ENCODE results near the gene STIMATE. TPM values are rescaled to one million over a fixed set of nuclear protein-coding genes. Genes with fewer than 3 reads are reported as not detected.

The STIMATE gene
- total RNA-seq, 6 experiments from 2014 or later = 17.4 to 48.5 (median 33.8) TPM

DNA sequence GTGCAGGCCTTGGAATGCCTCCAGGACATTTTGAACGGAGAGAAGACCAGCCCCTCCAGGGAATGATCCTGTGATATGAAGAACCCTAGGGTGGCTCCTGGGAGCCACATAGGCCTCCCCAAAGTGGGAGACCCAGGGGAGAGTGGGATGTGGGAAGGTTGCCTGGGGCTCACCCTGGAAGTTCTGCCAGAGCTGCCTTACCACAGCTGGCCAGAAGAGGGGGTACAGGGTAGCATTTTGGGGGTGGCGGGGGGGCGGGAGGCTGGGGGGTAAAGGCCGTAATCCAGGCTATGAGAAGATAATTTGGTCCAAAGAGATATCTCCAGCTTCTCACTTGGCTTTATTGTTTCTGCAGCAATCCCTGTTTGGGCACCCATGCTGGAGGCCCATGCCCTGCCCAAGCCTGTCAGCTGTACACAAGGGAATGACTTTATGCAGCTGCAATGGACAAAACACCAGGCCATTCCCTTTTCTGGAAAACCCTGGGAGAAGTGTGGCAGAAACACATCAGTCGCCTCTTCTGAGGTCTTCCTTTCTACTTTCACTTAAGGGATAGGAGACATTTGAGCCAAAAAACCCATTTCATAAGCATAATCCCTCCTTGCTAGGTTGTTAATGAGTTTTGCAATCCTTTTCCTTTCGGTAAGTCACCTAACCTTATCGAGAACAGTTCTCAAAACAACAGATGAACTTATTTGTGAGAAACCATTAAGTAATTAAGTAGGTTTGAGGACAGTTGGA lies 51.5 kb downstream of the STIMATE start:
- Histone ChIP-seq H3K27ac (peak overlapping the region; percentile 79 to 96 (median 80)), H3K9me3 (no peaks in the 10 kb centered on the region), H3K27me3 (no peaks in the 10 kb centered on the region), H3K4me3 (peak overlapping the region in 1 of 3 donors; percentile 3), H3K4me1 (peaks cover 0 to 58% (median 23%) of the 10 kb centered on the region in 4 donors), H3K36me3 (peaks cover 0 to 13% (median 5%) of the 10 kb centered on the region in 4 donors)
- intact Hi-C loops (cut with DNase I) = no loop called here
- DNase-seq = no peak
- 60% methylated on average over 7 of the region's 7 CpGs for WGBS (ENCODE audit: insufficient coverage, low coverage, low lambda C conversion rate, missing lambda C conversion rate)
- TF ChIP-seq POLR2A (IDR thresholded peaks at IDR 0.05) = no peak
- TF ChIP-seq, protein P1, sequence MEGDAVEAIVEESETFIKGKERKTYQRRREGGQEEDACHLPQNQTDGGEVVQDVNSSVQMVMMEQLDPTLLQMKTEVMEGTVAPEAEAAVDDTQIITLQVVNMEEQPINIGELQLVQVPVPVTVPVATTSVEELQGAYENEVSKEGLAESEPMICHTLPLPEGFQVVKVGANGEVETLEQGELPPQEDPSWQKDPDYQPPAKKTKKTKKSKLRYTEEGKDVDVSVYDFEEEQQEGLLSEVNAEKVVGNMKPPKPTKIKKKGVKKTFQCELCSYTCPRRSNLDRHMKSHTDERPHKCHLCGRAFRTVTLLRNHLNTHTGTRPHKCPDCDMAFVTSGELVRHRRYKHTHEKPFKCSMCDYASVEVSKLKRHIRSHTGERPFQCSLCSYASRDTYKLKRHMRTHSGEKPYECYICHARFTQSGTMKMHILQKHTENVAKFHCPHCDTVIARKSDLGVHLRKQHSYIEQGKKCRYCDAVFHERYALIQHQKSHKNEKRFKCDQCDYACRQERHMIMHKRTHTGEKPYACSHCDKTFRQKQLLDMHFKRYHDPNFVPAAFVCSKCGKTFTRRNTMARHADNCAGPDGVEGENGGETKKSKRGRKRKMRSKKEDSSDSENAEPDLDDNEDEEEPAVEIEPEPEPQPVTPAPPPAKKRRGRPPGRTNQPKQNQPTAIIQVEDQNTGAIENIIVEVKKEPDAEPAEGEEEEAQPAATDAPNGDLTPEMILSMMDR (IDR thresholded peaks at IDR 0.05) = peak in 3 of 4 donors; percentile 28 to 30 (median 29)
- ATAC-seq = peak in 2 of 4 donors; percentile 0 to 2

DNA sequence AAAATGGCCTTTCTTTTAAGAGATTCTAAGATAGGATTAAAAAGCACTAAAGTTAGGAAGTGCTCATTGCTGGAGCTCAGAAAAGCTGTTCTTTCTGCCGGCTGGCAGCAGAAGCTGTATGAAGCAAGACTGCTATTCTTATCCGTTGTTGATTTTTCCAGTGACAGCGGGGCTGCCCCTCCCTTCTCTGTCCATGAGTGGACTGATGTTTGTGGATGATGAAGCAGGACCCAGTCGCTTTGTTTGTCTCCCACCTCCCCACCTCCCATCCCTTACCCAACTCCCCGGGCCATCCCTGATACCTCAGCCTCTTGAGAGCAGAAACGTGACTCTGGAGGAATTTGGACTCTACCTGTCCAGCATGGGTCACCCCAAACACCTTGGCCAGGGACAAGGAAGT lies 52.2 kb downstream of the STIMATE start:
- Histone ChIP-seq H3K4me1 (peaks cover 0 to 62% (median 23%) of the 10 kb centered on the region in 4 donors), H3K27me3 (no peaks in the 10 kb centered on the region), H3K9me3 (no peaks in the 10 kb centered on the region), H3K4me3 (no peak overlapping the region), H3K27ac (peak overlapping the region; percentile 79 to 96 (median 80)), H3K36me3 (peaks cover 0 to 13% (median 5%) of the 10 kb centered on the region in 4 donors)
- DNase-seq = peak; percentile 78 to 91 (median 89)
- TF ChIP-seq, protein P1 (IDR thresholded peaks at IDR 0.05) = no peak
- peak; percentile 79 for TF ChIP-seq POLR2A (IDR thresholded peaks at IDR 0.05)
- 14% methylated on average over 5 of the region's 6 CpGs for WGBS (ENCODE audit: insufficient coverage, low coverage, low lambda C conversion rate, missing lambda C conversion rate)
- peak; percentile 65 to 77 (median 68) for ATAC-seq
- intact Hi-C loops (cut with DNase I) = no loop called here

DNA sequence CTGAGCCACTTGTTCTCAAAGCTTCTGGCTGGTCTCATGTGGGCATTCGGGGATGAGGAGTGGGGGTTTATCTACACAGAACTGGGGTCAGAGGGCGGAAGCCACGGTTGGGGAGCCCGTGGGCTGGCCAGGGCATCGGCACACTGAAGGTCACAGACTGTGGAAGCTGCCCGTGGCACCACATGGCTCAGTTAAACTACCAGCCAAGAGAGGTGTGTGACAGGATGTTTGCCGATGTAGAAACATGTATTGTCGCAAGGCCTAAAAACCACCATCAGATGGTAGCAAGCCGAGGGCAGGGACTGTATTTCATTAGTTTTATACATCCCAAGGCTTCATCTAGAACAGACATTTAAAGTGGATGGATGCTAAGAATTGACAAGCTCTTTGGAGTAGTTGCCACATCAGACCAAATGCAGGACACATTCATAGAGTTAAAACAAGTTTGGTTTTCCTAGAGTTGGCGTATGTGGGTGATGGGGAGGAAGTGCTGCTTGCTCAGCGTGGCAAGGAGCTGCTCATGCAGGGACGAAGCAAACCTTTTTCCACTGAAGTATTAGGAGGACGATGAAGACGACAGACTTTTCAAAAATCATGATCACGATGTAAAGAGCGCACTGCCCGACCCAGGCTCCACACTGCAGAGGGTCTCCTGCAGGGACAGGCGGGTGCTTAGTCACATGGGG lies 52.9 kb downstream of the STIMATE start:
- peak; percentile 56 to 81 (median 68) for ATAC-seq
- Histone ChIP-seq H3K4me1 (peaks cover 0 to 70% (median 26%) of the 10 kb centered on the region in 4 donors), H3K9me3 (no peaks in the 10 kb centered on the region), H3K4me3 (peak overlapping the region in 1 of 3 donors; percentile 11), H3K36me3 (peaks cover 0 to 9% (median 4%) of the 10 kb centered on the region in 4 donors), H3K27me3 (no peaks in the 10 kb centered on the region), H3K27ac (peak overlapping the region; percentile 79 to 96 (median 80))
- TF ChIP-seq, protein P1 (IDR thresholded peaks at IDR 0.05) = no peak
- peak; percentile 85 for TF ChIP-seq POLR2A (IDR thresholded peaks at IDR 0.05)
- 29% methylated on average over 14 of the region's 18 CpGs for WGBS (ENCODE audit: insufficient coverage, low coverage, low lambda C conversion rate, missing lambda C conversion rate)
- peak; percentile 80 to 91 (median 90) for DNase-seq
- intact Hi-C loops (cut with DNase I) = no loop called here

DNA sequence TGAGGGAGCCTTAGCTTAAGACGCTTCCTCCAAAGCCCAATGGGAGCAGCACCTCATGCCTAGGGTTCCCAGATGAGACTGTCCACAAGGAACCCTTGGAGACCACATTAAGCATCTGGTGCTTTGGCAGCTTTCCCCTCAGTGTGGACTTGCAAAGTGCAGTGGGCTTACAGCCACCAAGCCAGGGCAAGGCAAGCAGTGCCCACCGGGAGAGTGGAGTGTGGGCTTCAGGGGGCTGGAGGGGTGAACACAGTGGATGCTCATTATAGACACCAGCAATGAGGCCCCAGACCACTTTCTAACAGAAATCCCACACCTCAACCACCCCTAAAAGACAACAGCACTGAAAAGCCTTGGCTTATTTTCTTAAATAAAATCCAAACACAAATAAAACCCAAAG lies 53.5 kb downstream of the STIMATE start:
- no CpG with 5 or more reads among the region's 2 CpGs for WGBS (ENCODE audit: insufficient coverage, low coverage, low lambda C conversion rate, missing lambda C conversion rate)
- no peak for TF ChIP-seq POLR2A (IDR thresholded peaks at IDR 0.05)
- TF ChIP-seq, protein P1 (IDR thresholded peaks at IDR 0.05) = no peak
- DNase-seq (peak in 1 of 3 donors; percentile 48), ATAC-seq (no peak)
- Histone ChIP-seq H3K4me1 (peaks cover 0 to 73% (median 27%) of the 10 kb centered on the region in 4 donors), H3K36me3 (peaks cover 0 to 8% (median 1%) of the 10 kb centered on the region in 4 donors), H3K4me3 (no peak overlapping the region), H3K27me3 (no peaks in the 10 kb centered on the region), H3K9me3 (no peaks in the 10 kb centered on the region), H3K27ac (peak overlapping the region; percentile 67 to 96 (median 80))
- intact Hi-C loops (cut with DNase I) = no loop called here
